ENCODE data around the gene VIM.

Gene VIM

GRCh38 chr10:17228091-17229015 is at the start of gene VIM:
TSS of gene VIM (plus strand) at chr10:17228241. CDS start at chr10:17229423, 1,182 bp downstream.
- H3K4me3 ChIP-seq (ENCODE audit: low read depth, low read length), result peak within 1 kb of the TSS; percentile 55

GRCh38 chr10:17179002-17179401 is 49.0 kb upstream of the VIM start:
- H3K4me3 ChIP-seq (ENCODE audit: low read depth, low read length), result no peak overlapping the region

- H3K4me3 ChIP-seq (ENCODE audit: low read depth, low read length), result no peak overlapping the region
Observed at GRCh38 chr10:17181110-17181509, 46.9 kb upstream of the VIM start.

- H3K4me3 ChIP-seq (ENCODE audit: low read depth, low read length), result no peak overlapping the region
Observed at GRCh38 chr10:17181751-17182150, 46.3 kb upstream of the VIM start.

- H3K4me3 ChIP-seq (ENCODE audit: low read depth, low read length), result no peak overlapping the region
Observed at GRCh38 chr10:17183110-17183509, 44.9 kb upstream of the VIM start.

GRCh38 chr10:17185873-17186272 is 42.2 kb upstream of the VIM start:
- no peak overlapping the region for H3K4me3 ChIP-seq (ENCODE audit: low read depth, low read length)

- no peak overlapping the region for H3K4me3 ChIP-seq (ENCODE audit: low read depth, low read length)
Observed at GRCh38 chr10:17188644-17189172, 39.3 kb upstream of the VIM start.

- H3K4me3 ChIP-seq (ENCODE audit: low read depth, low read length), result no peak overlapping the region
Observed at GRCh38 chr10:17190602-17191001, 37.4 kb upstream of the VIM start.

- H3K4me3 ChIP-seq (ENCODE audit: low read depth, low read length), result no peak overlapping the region
Observed at GRCh38 chr10:17195083-17195482, 33.0 kb upstream of the VIM start.

GRCh38 chr10:17196045-17196444 is 32.0 kb upstream of the VIM start:
- no peak overlapping the region for H3K4me3 ChIP-seq (ENCODE audit: low read depth, low read length)

- H3K4me3 ChIP-seq (ENCODE audit: low read depth, low read length), result no peak overlapping the region
Observed at GRCh38 chr10:17196573-17196972, 31.5 kb upstream of the VIM start.

GRCh38 chr10:17199351-17199804 is 28.7 kb upstream of the VIM start:
- no peak overlapping the region for H3K4me3 ChIP-seq (ENCODE audit: low read depth, low read length)

GRCh38 chr10:17200001-17200911 is 27.8 kb upstream of the VIM start:
- H3K4me3 ChIP-seq (ENCODE audit: low read depth, low read length), result peak overlapping the region; percentile 70

- H3K4me3 ChIP-seq (ENCODE audit: low read depth, low read length), result peak within 1 kb of the TSS; percentile 70
Observed at GRCh38 chr10:17200912-17201793, 26.9 kb upstream of the VIM start, which contains the start of gene TRDMT1. TSS of gene TRDMT1 (minus strand) at chr10:17201672. CDS start at chr10:17201634, 38 bp downstream.

GRCh38 chr10:17201794-17202116 is 26.3 kb upstream of the VIM start:
- peak overlapping the region; percentile 70 for H3K4me3 ChIP-seq (ENCODE audit: low read depth, low read length)

- H3K4me3 ChIP-seq (ENCODE audit: low read depth, low read length), result no peak overlapping the region
Observed at GRCh38 chr10:17202506-17202905, 25.5 kb upstream of the VIM start.

- H3K4me3 ChIP-seq (ENCODE audit: low read depth, low read length), result no peak overlapping the region
Observed at GRCh38 chr10:17202999-17203398, 25.0 kb upstream of the VIM start.

GRCh38 chr10:17203416-17203815 is 24.6 kb upstream of the VIM start:
- no peak overlapping the region for H3K4me3 ChIP-seq (ENCODE audit: low read depth, low read length)

GRCh38 chr10:17206210-17206709 is 21.8 kb upstream of the VIM start:
- H3K4me3 ChIP-seq (ENCODE audit: low read depth, low read length), result no peak overlapping the region

- H3K4me3 ChIP-seq (ENCODE audit: low read depth, low read length), result no peak overlapping the region
Observed at GRCh38 chr10:17208476-17208875, 19.6 kb upstream of the VIM start.

All from iPS-11a (cell line).